ENCODE results near the gene SUPV3L1. TPM values are rescaled to one million over a fixed set of nuclear protein-coding genes. Genes with fewer than 3 reads are reported as not detected.

SUPV3L1 gene
- total RNA-seq, 4 donors from 2014 or later, result 19.6 to 21.4 (median 20.4) TPM

DNA sequence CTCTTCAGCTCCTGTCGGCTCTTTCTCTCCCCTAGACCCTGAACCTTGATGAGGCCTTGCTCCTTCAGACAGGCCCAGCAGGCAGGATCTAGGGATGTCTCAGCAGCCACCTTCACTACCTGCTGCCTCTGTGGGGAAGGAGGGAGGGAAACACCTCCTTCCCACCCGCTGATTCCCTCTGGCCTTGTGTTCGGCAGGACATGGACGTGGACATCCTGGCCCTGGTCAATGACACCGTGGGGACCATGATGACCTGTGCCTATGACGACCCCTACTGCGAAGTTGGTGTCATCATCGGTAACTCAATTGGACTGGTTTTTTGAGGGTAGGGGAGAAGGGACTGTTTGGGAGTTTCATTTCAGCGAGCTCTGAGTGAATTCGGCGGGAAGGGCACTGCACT, 60.4 kb downstream of the SUPV3L1 start:
- DNase-seq (ENCODE audit: low spot score in 2 of 2), result no peak
- TF ChIP-seq, protein P1, sequence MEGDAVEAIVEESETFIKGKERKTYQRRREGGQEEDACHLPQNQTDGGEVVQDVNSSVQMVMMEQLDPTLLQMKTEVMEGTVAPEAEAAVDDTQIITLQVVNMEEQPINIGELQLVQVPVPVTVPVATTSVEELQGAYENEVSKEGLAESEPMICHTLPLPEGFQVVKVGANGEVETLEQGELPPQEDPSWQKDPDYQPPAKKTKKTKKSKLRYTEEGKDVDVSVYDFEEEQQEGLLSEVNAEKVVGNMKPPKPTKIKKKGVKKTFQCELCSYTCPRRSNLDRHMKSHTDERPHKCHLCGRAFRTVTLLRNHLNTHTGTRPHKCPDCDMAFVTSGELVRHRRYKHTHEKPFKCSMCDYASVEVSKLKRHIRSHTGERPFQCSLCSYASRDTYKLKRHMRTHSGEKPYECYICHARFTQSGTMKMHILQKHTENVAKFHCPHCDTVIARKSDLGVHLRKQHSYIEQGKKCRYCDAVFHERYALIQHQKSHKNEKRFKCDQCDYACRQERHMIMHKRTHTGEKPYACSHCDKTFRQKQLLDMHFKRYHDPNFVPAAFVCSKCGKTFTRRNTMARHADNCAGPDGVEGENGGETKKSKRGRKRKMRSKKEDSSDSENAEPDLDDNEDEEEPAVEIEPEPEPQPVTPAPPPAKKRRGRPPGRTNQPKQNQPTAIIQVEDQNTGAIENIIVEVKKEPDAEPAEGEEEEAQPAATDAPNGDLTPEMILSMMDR (IDR thresholded peaks at IDR 0.05), result no peak
- TF ChIP-seq POLR2A (IDR thresholded peaks at IDR 0.05), result no peak
- H3K4me3 ChIP-seq (ENCODE audit: low read depth, poor library complexity, severe bottlenecking), result no peak overlapping the region
- 92 to 94% methylated on average over 11 of the region's 11 CpGs for WGBS, 2 donors
- intact Hi-C loops (cut with DNase I; ENCODE audit: low total_unique reads), result no loop called here

DNA sequence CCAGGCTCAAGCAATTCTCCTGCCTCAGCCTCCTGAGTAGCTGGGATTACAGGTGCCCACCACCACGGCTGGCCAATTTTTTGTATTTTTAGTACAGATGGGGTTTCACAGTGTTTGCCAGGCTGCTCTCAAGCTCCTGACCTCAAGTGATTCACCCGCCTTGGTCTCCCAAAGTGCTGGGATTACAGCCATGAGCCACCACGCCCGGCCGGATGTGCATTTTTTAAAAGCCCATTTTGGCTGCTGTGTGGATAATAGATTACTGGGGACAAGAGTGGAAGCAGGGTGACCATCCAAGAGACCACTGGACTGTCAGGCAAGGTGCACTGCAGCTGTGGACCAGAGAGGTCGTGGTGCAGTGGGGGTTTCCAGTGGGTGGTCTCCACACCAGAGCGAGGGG, 61.5 kb downstream of the SUPV3L1 start:
- intact Hi-C loops (cut with DNase I; ENCODE audit: low total_unique reads), result no loop called here
- no peak for DNase-seq (ENCODE audit: low spot score in 2 of 2)
- H3K4me3 ChIP-seq (ENCODE audit: low read depth, poor library complexity, severe bottlenecking), result no peak overlapping the region
- TF ChIP-seq POLR2A (IDR thresholded peaks at IDR 0.05), result no peak
- TF ChIP-seq, protein P1 (IDR thresholded peaks at IDR 0.05), result no peak
- 62 to 67% methylated on average over 7 of the region's 7 CpGs for WGBS, 2 donors

DNA sequence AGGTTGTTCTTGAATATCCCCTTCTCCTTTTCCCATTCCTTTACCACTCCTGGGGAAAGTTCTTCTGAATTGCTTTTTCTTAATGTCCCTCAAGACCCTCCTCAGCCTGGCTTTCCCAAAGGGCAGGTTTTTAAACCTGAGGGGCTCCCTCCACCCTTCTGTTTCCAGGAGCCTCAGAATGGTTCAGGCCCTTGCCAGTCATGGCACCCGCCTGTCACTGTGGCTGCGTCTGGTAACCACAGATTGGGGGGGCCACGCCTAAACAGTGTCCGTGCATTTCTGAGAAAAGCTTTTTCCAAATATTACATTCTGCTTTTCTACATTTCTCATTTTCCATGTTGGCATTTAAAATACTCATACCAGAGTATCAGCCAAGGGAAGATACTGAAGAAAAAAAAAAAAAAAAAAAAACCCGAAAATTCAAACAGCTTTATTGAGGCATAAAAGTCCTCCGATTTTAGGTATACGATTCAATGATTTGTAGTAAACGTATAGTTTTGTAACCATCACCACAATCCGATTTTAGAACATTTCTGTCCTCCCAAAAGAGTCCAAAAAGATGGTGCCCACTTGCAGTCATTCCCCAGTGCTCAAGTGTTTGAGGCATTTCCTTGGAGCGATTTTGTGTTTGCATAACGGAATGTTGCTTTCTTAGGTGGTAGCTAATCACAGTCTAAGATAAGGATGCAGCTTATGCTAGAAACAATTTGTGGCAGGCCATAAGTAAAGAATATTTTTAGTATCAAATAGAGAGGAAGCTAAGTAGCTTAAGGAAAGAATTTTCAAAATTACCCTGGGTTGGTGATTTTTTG, 62.2 kb downstream of the SUPV3L1 start:
- no peak overlapping the region for H3K4me3 ChIP-seq (ENCODE audit: low read depth, poor library complexity, severe bottlenecking)
- TF ChIP-seq, protein P1 (IDR thresholded peaks at IDR 0.05), result no peak
- TF ChIP-seq POLR2A (IDR thresholded peaks at IDR 0.05), result no peak
- intact Hi-C loops (cut with DNase I; ENCODE audit: low total_unique reads), result no loop called here
- 84 to 86% methylated on average over 11 of the region's 11 CpGs for WGBS, 2 donors
- no peak for DNase-seq (ENCODE audit: low spot score in 2 of 2)

DNA sequence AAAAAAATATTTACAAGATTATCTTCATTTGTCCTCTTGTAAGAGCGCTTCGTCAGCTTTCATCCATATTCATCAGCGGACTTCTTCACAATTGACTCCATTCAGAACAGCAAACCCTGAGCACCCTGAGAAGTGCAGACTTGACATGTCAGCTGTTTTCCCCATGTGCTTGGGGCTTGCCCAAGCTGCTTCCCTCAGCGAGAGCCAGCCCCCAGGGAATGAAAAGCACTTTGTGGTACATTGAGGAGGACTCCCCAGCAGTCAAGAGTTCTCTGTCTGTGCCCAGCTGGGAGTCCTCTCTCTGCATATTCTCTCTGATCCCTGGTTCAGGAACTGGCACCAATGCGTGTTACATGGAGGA, 62.8 kb downstream of the SUPV3L1 start:
- no peak for TF ChIP-seq POLR2A (IDR thresholded peaks at IDR 0.05)
- TF ChIP-seq, protein P1 (IDR thresholded peaks at IDR 0.05), result no peak

DNA sequence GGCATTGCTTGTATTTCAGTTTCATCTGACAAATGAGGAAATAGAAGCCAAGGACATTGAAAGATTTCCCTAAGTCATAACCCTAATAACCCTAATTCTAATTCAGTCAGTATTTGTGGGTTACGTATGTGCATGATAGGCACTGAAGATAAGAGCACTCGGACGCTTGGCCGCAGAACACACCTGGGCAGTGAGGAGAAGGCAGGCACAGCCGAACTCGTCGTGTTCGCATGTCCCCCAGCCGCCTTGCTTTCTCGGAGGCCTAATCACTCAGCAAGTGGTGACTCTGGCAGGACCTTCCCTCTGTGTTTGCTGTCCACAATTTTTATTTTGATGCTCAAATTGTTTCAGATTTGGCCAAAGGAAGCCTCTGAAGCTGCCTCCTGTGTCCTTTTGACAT, 63.8 kb downstream of the SUPV3L1 start:
- DNase-seq (ENCODE audit: low spot score in 2 of 2), result no peak
- TF ChIP-seq, protein P1 (IDR thresholded peaks at IDR 0.05), result no peak
- no peak for TF ChIP-seq POLR2A (IDR thresholded peaks at IDR 0.05)
- 89 to 92% methylated on average over 10 of the region's 10 CpGs for WGBS, 2 donors
- intact Hi-C loops (cut with DNase I; ENCODE audit: low total_unique reads), result no loop called here
- no peak overlapping the region for H3K4me3 ChIP-seq (ENCODE audit: low read depth, poor library complexity, severe bottlenecking)

More for the DNA sequence above, 62.8 kb downstream of the SUPV3L1 start:
- intact Hi-C loops (cut with DNase I; ENCODE audit: low total_unique reads), result no loop called here
- no peak overlapping the region for H3K4me3 ChIP-seq (ENCODE audit: low read depth, poor library complexity, severe bottlenecking)
- 73 to 81% methylated on average over 5 of the region's 5 CpGs for WGBS, 2 donors
- no peak for DNase-seq (ENCODE audit: low spot score in 2 of 2)

DNA sequence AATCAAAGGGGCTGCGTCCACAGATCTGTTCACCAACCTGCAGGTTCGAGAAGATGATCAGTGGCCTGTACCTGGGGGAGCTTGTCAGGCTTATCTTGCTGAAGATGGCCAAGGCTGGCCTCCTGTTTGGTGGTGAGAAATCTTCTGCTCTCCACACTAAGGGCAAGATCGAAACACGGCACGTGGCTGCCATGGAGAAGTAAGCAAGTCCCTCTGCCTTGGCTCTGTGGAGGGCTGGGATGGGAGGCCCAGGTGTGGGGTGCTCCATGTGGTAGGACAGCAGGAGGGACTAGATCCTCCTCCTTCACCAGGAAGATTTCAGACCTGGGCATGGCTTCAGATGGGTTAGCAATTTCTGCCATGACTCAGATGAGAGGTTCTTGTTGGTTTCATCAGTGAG, 66.0 kb downstream of the SUPV3L1 start:
- intact Hi-C loops (cut with DNase I; ENCODE audit: low total_unique reads), result no loop called here
- H3K4me3 ChIP-seq (ENCODE audit: low read depth, poor library complexity, severe bottlenecking), result no peak overlapping the region
- 91 to 92% methylated on average over 5 of the region's 5 CpGs for WGBS, 2 donors
- DNase-seq (ENCODE audit: low spot score in 2 of 2), result no peak
- no peak for TF ChIP-seq POLR2A (IDR thresholded peaks at IDR 0.05)
- TF ChIP-seq, protein P1 (IDR thresholded peaks at IDR 0.05), result no peak
